GM12878 (cell line): ENCODE data around the gene NPY2R. TPM values are rescaled to one million over a fixed set of nuclear protein-coding genes. Genes with fewer than 3 reads are reported as not detected.

Experiments used
- ATAC-seq: fragments of 200-7000 bp; cut with Tn5 transposase; 3 replicates; pipeline ENCODE4 v1.9.1; 2020; ENCODE audit warnings: mild to moderate bottlenecking, moderate library complexity
- BruUV-seq: library from RNA; stranded (reverse); fragments of 400-500 nt; replicated peaks from 2 replicates; lab custom pipeline; 2021; lab: Mats Ljungman, UMichigan
- CTCF ChIA-PET: fragments of 300-600 bp; sonication (Branson Sonifier 250); formaldehyde crosslinking; extraction: SDS; loops from one replicate; lab custom pipeline; 2021; ENCODE audit warnings: inconsistent platforms; lab: Yijun Ruan, JAX
- POLR2A ChIA-PET: fragments of 350-600 bp; formaldehyde crosslinking; extraction: SDS; loops from one replicate; lab custom pipeline; 2021; ENCODE audit warnings: inconsistent platforms; lab: Charles Lee
- RAD21 ChIA-PET: fragments of 300-600 bp; sonication (Branson Sonifier 250); formaldehyde crosslinking; loops from one replicate; lab custom pipeline; 2023; ENCODE audit warnings: antibody characterized with exemption; ENCODE audit not compliant: unreplicated experiment; lab: Charles Lee
- SMC1A ChIA-PET: fragments of 300-600 bp; sonication (Branson Sonifier 250); formaldehyde crosslinking; loops from one replicate; lab custom pipeline; 2023; ENCODE audit not compliant: unreplicated experiment, uncharacterized antibody; lab: Charles Lee
- DNase-seq: peaks from one replicate; pipeline ENCODE4 v3.0.0-alpha.2; 2011; ENCODE audit warnings: low read depth, low spot score
- FAIRE-seq: peaks from 3 replicates; lab custom pipeline; 2011; peaks lifted over from hg19 to GRCh38; lab: Jason Lieb, UNC
- H2AFZ ChIP-seq: 2 replicates; pipeline ENCODE4 v1.6.0; 2011; ENCODE audit warnings: low read depth, low read length, control low read depth; ENCODE audit not compliant: control insufficient read depth
- H3K27ac ChIP-seq: 2 replicates; pipeline ENCODE4 v1.5.1; 2011; ENCODE audit warnings: control low read depth; ENCODE audit not compliant: control insufficient read depth, insufficient read depth
- H3K27me3 ChIP-seq, 2 experiments: replicated peaks in 1 of 2; 2 replicates each; pipeline versions ENCODE4 v1.6.0 to v1.6.1; 2011; ENCODE audit warnings: low read length in 1 of 2; ENCODE audit not compliant: control insufficient read depth in 2 of 2, insufficient read depth in 2 of 2
- H3K36me3 ChIP-seq, 2 experiments: 2 replicates each; pipeline ENCODE4 v1.5.1; 2011; ENCODE audit warnings: low read length in 1 of 2; ENCODE audit not compliant: control insufficient read depth in 2 of 2, insufficient read depth in 2 of 2
- H3K4me1 ChIP-seq: 2 replicates; pipeline ENCODE4 v1.6.1; 2011; ENCODE audit warnings: mild to moderate bottlenecking, low read length, moderate library complexity, mixed read lengths; ENCODE audit not compliant: control insufficient read depth, insufficient read depth
- H3K4me2 ChIP-seq: 2 replicates; pipeline ENCODE4 v1.6.0; 2011; ENCODE audit warnings: control low read depth; ENCODE audit not compliant: control insufficient read depth, insufficient read depth
- H3K4me3 ChIP-seq: fragments of 200-600 bp; sonication (generic); 2 replicates; pipeline ENCODE4 v1.5.1; 2016
- H3K79me2 ChIP-seq: 2 replicates; pipeline ENCODE4 v1.6.0; 2011; ENCODE audit warnings: low read length; ENCODE audit not compliant: control insufficient read depth, insufficient read depth
- H3K9ac ChIP-seq: 2 replicates; pipeline ENCODE4 v1.8.0; 2011; ENCODE audit warnings: low read length, control low read depth, mixed read lengths; ENCODE audit not compliant: control insufficient read depth, insufficient read depth
- H3K9me3 ChIP-seq: replicated peaks from 3 replicates; pipeline ENCODE4 v1.5.1; 2011; ENCODE audit warnings: mild to moderate bottlenecking, low read length; ENCODE audit not compliant: control insufficient read depth, insufficient read depth
- H4K20me1 ChIP-seq: 2 replicates; pipeline ENCODE4 v1.6.0; 2011; ENCODE audit not compliant: control insufficient read depth, insufficient read depth
- BRCA1 ChIP-seq: IDR thresholded peaks from 2 replicates; pipeline ENCODE4 v1.6.1; 2011; ENCODE audit warnings: low read depth, low read length, improper control_type of control experiment
- EED ChIP-seq: sonication (generic); IDR thresholded peaks from 2 replicates; pipeline ENCODE4 v1.6.1; 2016; ENCODE audit warnings: antibody characterized with exemption, low read depth
- JUNB ChIP-seq: IDR thresholded peaks from 2 replicates; pipeline ENCODE4 v1.6.1; 2016; ENCODE audit warnings: antibody characterized with exemption, mild to moderate bottlenecking
- MTA2 ChIP-seq: fragments of 450-650 bp; IDR thresholded peaks from 2 replicates; pipeline ENCODE4 v1.6.1; 2016; ENCODE audit warnings: low read depth, mild to moderate bottlenecking, moderate library complexity
- PAX5 ChIP-seq: IDR thresholded peaks from 2 replicates; pipeline ENCODE4 v1.6.1; 2011; ENCODE audit warnings: low read depth, low read length, borderline replicate concordance
- SP1 ChIP-seq: IDR thresholded peaks from one replicate; pipeline ENCODE4 v1.6.1; 2011; ENCODE audit warnings: low read depth, low read length
- WGBS: methylation state at CpG from one replicate; pipeline ENCODE4 v1.1.6; 2016; ENCODE audit warnings: low lambda C conversion rate; ENCODE audit not compliant: insufficient replicate concordance, insufficient coverage; ENCODE audit errors: missing lambda C conversion rate; 5-methylcytosine and 5-hydroxymethylcytosine counted together
- in situ Hi-C: fragments of 300-500 bp; cut with MboI; formaldehyde crosslinking; loops from 9 replicates; pipeline ENCODE4 v1.14.3; 2018; ENCODE audit warnings: mixed read lengths
- intact Hi-C: fragments of 100-400 bp; cut with micrococcal nuclease; formaldehyde crosslinking; loops from one replicate; pipeline ENCODE4 v1.14.2; 2022; ENCODE audit not compliant: unreplicated experiment
- polyA plus RNA-seq, 11 experiments: library from polyadenylated mRNA; depleted of rRNA in 4 of 11; unstranded in 6 of 11; stranded (reverse) in 5 of 11; fragments of >200 nt; fragmentation: Nextera tagmentation in 4 of 11; fragmentation: Illumina TruSeq in 1 of 11; extraction: Ambion mirVana in 4 of 11; extraction: Trizol in 1 of 11; gene quantifications; 1 replicate in 1 of 11; 2 replicates in 10 of 11; pipeline versions ENCODE4 v1.2.1 to v1.2.3, GENCODE V29; 2011 to 2016; ENCODE audit warnings: inconsistent platforms in 2 of 11, missing spikeins in 2 of 11, low read depth in 1 of 11
- total RNA-seq, 4 experiments: library from RNA; depleted of rRNA in 3 of 4; stranded (reverse); fragments of >200 nt in 3 of 4; fragmentation: Illumina TruSeq in 1 of 4; extraction: Trizol in 1 of 4; gene quantifications; 2 replicates each; pipeline versions ENCODE4 v1.2.1 to v1.2.3, GENCODE V29; 2013 to 2021
- TF ChIP-seq, protein P1 (sequence below): IDR thresholded peaks from 2 replicates; pipeline ENCODE4 v1.6.1; 2012; ENCODE audit warnings: improper control_type of control experiment, low read depth, low read length; ENCODE audit not compliant: insufficient replicate concordance

Gene NPY2R
- total and polyA plus RNA-seq, 10 of the 15 experiments (the other 5 are each of a cell fraction or from before 2014, with no cell fraction given), result not detected

DNA sequence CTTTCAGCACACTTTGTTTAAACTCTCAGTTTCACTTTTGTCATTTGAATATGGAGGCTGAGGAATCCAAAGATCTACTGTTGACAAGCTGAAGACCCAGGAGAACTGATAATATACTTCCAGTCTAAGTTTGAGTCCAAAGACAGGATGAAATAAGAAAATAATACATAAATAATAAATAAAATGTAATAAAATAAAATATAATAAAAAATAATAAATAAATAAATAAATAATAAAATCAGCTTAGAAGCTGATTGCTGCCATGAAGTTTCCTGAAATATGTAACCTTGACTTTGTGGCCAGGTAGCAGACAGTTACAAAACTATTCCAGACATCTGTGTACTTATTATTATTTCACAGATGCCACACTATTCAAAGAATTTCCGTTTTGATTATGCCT is 55.0 kb downstream of the NPY2R start:
- intact Hi-C loops, result no loop called here
- ChIA-PET POLR2A (no interaction called here), CTCF (no interaction called here), SMC1A (no interaction called here), RAD21 (no interaction called here)
- BruUV-seq, result no TSS peak
- H3K4me3 ChIP-seq, result no peak overlapping the region
- 5% methylated on average over 1 of the region's 1 CpG for WGBS
- TF ChIP-seq JUNB (no peak), MTA2 (no peak), EED (no peak), BRCA1 (no peak), SP1 (no peak), PAX5 (no peak)
- TF ChIP-seq, protein P1, sequence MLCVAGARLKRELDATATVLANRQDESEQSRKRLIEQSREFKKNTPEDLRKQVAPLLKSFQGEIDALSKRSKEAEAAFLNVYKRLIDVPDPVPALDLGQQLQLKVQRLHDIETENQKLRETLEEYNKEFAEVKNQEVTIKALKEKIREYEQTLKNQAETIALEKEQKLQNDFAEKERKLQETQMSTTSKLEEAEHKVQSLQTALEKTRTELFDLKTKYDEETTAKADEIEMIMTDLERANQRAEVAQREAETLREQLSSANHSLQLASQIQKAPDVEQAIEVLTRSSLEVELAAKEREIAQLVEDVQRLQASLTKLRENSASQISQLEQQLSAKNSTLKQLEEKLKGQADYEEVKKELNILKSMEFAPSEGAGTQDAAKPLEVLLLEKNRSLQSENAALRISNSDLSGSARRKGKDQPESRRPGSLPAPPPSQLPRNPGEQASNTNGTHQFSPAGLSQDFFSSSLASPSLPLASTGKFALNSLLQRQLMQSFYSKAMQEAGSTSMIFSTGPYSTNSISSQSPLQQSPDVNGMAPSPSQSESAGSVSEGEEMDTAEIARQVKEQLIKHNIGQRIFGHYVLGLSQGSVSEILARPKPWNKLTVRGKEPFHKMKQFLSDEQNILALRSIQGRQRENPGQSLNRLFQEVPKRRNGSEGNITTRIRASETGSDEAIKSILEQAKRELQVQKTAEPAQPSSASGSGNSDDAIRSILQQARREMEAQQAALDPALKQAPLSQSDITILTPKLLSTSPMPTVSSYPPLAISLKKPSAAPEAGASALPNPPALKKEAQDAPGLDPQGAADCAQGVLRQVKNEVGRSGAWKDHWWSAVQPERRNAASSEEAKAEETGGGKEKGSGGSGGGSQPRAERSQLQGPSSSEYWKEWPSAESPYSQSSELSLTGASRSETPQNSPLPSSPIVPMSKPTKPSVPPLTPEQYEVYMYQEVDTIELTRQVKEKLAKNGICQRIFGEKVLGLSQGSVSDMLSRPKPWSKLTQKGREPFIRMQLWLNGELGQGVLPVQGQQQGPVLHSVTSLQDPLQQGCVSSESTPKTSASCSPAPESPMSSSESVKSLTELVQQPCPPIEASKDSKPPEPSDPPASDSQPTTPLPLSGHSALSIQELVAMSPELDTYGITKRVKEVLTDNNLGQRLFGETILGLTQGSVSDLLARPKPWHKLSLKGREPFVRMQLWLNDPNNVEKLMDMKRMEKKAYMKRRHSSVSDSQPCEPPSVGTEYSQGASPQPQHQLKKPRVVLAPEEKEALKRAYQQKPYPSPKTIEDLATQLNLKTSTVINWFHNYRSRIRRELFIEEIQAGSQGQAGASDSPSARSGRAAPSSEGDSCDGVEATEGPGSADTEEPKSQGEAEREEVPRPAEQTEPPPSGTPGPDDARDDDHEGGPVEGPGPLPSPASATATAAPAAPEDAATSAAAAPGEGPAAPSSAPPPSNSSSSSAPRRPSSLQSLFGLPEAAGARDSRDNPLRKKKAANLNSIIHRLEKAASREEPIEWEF, result no peak
- H3K79me2 ChIP-seq, result no peaks in the 10 kb centered on the region
- FAIRE-seq, result no peak
- H3K9ac ChIP-seq, result no peak overlapping the region
- no peaks in the 10 kb centered on the region for H3K4me1 ChIP-seq
- no peak for DNase-seq
- no peaks in the 10 kb centered on the region for H3K9me3 ChIP-seq
- in situ Hi-C loops, result no loop called here
- no peak overlapping the region for H2AFZ ChIP-seq
- no peak overlapping the region for H3K27ac ChIP-seq
- no peak for ATAC-seq
- no peaks in the 10 kb centered on the region for H3K27me3 ChIP-seq
- H4K20me1 ChIP-seq, result no peaks in the 10 kb centered on the region
- no peaks in the 10 kb centered on the region for H3K36me3 ChIP-seq
- H3K4me2 ChIP-seq, result no peak overlapping the region
